ENCODE results near the gene WDR70.
"Not testable (repeated sequence)": the region's sequence is repeated elsewhere in the genome, so short reads cannot be mapped to it uniquely, and the experiment has no call there.

WDR70 gene

GRCh38 chr5:37580106-37580505 is 201.0 kb downstream of the WDR70 start:
- Histone ChIP-seq H3K27me3 (ENCODE audit: insufficient read depth, low read length, poor library complexity, severe bottlenecking) (no peaks in the 10 kb centered on the region), H2AFZ (ENCODE audit: low read length) (no peak overlapping the region), H4K20me1 (ENCODE audit: insufficient read depth, low read length, poor library complexity, severe bottlenecking) (no peaks in the 10 kb centered on the region), H3K4me1 (ENCODE audit: insufficient read depth, low read length, poor library complexity, severe bottlenecking) (peaks cover 28% of the 10 kb centered on the region), H3K9ac (ENCODE audit: low read depth, low read length, poor library complexity, severe bottlenecking) (no peak overlapping the region), H3K4me2 (ENCODE audit: low read depth, low read length, poor library complexity, severe bottlenecking) (no peak overlapping the region), H3K36me3 (ENCODE audit: insufficient read depth, low read length) (no peaks in the 10 kb centered on the region), H3K9me2 (replicated peaks; ENCODE audit: low read depth, low read length) (no peaks in the 10 kb centered on the region), H3K79me2 (ENCODE audit: insufficient read depth, low read length) (no peaks in the 10 kb centered on the region), H3K4me3 (ENCODE audit: low read length, poor library complexity, severe bottlenecking) (no peak overlapping the region), H3F3A (ENCODE audit: low read depth) (no peaks in the 10 kb centered on the region), H3K9me3 (ENCODE audit: insufficient read depth, low read depth, low read length) (no peaks in the 10 kb centered on the region)
- no peak for TF ChIP-seq EZH2phosphoT487 (IDR thresholded peaks at IDR 0.05; ENCODE audit: borderline replicate concordance)
- TF ChIP-seq, protein P1, sequence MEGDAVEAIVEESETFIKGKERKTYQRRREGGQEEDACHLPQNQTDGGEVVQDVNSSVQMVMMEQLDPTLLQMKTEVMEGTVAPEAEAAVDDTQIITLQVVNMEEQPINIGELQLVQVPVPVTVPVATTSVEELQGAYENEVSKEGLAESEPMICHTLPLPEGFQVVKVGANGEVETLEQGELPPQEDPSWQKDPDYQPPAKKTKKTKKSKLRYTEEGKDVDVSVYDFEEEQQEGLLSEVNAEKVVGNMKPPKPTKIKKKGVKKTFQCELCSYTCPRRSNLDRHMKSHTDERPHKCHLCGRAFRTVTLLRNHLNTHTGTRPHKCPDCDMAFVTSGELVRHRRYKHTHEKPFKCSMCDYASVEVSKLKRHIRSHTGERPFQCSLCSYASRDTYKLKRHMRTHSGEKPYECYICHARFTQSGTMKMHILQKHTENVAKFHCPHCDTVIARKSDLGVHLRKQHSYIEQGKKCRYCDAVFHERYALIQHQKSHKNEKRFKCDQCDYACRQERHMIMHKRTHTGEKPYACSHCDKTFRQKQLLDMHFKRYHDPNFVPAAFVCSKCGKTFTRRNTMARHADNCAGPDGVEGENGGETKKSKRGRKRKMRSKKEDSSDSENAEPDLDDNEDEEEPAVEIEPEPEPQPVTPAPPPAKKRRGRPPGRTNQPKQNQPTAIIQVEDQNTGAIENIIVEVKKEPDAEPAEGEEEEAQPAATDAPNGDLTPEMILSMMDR (conservative IDR thresholded peaks at IDR 0.05; ENCODE audit: low read length), result no peak

GRCh38 chr5:37582202-37582601 is 203.1 kb downstream of the WDR70 start:
- Histone ChIP-seq H3K9me2 (replicated peaks; ENCODE audit: low read depth, low read length) (no peaks in the 10 kb centered on the region), H2AFZ (ENCODE audit: low read length) (no peak overlapping the region), H3K79me2 (ENCODE audit: insufficient read depth, low read length) (no peaks in the 10 kb centered on the region), H3K27me3 (ENCODE audit: insufficient read depth, low read length, poor library complexity, severe bottlenecking) (no peaks in the 10 kb centered on the region), H3K9me3 (ENCODE audit: insufficient read depth, low read depth, low read length) (no peaks in the 10 kb centered on the region), H3K36me3 (ENCODE audit: insufficient read depth, low read length) (no peaks in the 10 kb centered on the region), H3K4me1 (ENCODE audit: insufficient read depth, low read length, poor library complexity, severe bottlenecking) (peaks cover 12% of the 10 kb centered on the region), H3K9ac (ENCODE audit: low read depth, low read length, poor library complexity, severe bottlenecking) (no peak overlapping the region), H3F3A (ENCODE audit: low read depth) (no peaks in the 10 kb centered on the region), H4K20me1 (ENCODE audit: insufficient read depth, low read length, poor library complexity, severe bottlenecking) (no peaks in the 10 kb centered on the region), H3K4me3 (ENCODE audit: low read length, poor library complexity, severe bottlenecking) (no peak overlapping the region), H3K4me2 (ENCODE audit: low read depth, low read length, poor library complexity, severe bottlenecking) (no peak overlapping the region)
- no peak for TF ChIP-seq EZH2phosphoT487 (IDR thresholded peaks at IDR 0.05; ENCODE audit: borderline replicate concordance)
- TF ChIP-seq, protein P1 (conservative IDR thresholded peaks at IDR 0.05; ENCODE audit: low read length), result no peak

DNA sequence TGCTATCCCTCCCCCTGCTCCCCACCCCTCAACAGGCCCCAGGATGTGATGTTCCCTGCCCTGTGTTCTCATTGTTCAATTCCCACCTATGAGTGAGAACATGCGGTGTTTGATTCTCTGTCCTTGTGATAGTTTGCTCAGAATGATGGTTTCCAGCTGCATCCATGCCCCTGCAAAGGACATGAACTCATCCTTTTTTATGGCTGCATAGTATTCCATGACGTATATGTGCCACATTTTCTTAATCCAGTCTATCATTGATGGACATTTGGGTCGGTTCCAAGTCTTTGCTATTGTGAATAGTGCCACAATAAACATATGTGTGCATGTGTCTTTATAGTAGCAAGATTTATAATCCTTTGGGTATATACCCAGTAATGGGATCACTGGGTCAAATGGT is 214.2 kb downstream of the WDR70 start:
- not testable (repeated sequence) for H3K27me3 ChIP-seq (ENCODE audit: insufficient read depth, low read length, poor library complexity, severe bottlenecking); H3K9me2 ChIP-seq (replicated peaks; ENCODE audit: low read depth, low read length)

DNA sequence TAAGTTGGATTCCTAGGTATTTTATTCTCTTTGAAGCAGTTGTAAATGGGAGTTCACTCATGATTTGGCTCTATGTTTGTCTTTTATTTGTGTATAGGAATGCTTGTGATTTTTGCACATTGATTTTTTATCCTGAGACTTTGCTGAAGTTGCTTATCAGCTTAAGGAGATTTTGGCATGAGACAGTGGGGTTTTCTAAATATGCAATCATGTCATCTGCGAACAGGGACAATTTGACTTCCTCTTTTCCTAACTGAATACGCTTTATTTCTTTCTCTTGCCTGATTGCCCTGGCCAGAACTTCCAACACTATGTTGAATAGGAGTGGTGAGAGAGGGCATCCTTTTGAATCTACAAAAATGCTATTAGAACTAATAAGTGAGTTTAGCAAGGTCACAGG is 215.7 kb downstream of the WDR70 start:
- not testable (repeated sequence) for H3K4me2 ChIP-seq (ENCODE audit: low read depth, low read length, poor library complexity, severe bottlenecking); H2AFZ ChIP-seq (ENCODE audit: low read length)

More for the DNA sequence above, 214.2 kb downstream of the WDR70 start:
- not testable (repeated sequence) for H3K4me1 ChIP-seq (ENCODE audit: insufficient read depth, low read length, poor library complexity, severe bottlenecking); H4K20me1 ChIP-seq (ENCODE audit: insufficient read depth, low read length, poor library complexity, severe bottlenecking); H3K4me3 ChIP-seq (ENCODE audit: low read length, poor library complexity, severe bottlenecking); H3K9ac ChIP-seq (ENCODE audit: low read depth, low read length, poor library complexity, severe bottlenecking); H3K9me3 ChIP-seq (ENCODE audit: insufficient read depth, low read depth, low read length); H2AFZ ChIP-seq (ENCODE audit: low read length); H3K79me2 ChIP-seq (ENCODE audit: insufficient read depth, low read length); H3K4me2 ChIP-seq (ENCODE audit: low read depth, low read length, poor library complexity, severe bottlenecking); H3K36me3 ChIP-seq (ENCODE audit: insufficient read depth, low read length); H3F3A ChIP-seq (ENCODE audit: low read depth)

More for the DNA sequence above, 215.7 kb downstream of the WDR70 start:
- H3K9me3 ChIP-seq (ENCODE audit: insufficient read depth, low read depth, low read length); H3K4me3 ChIP-seq (ENCODE audit: low read length, poor library complexity, severe bottlenecking); H3K79me2 ChIP-seq (ENCODE audit: insufficient read depth, low read length); H3K9me2 ChIP-seq (replicated peaks; ENCODE audit: low read depth, low read length); H3K4me1 ChIP-seq (ENCODE audit: insufficient read depth, low read length, poor library complexity, severe bottlenecking); H3F3A ChIP-seq (ENCODE audit: low read depth); H3K36me3 ChIP-seq (ENCODE audit: insufficient read depth, low read length); H3K9ac ChIP-seq (ENCODE audit: low read depth, low read length, poor library complexity, severe bottlenecking); H3K27me3 ChIP-seq (ENCODE audit: insufficient read depth, low read length, poor library complexity, severe bottlenecking); H4K20me1 ChIP-seq (ENCODE audit: insufficient read depth, low read length, poor library complexity, severe bottlenecking): not testable (repeated sequence)

Measured in Loucy (cell line).